CD14-positive monocyte (primary cell): Measurements from ENCODE around the gene ATF6B. TPM values are rescaled to one million over a fixed set of nuclear protein-coding genes. Genes with fewer than 3 reads are reported as not detected.

ENCODE experiments used
- DNase-seq, 3 donors: peaks; one replicate each; pipeline ENCODE4 v3.0.0-alpha.2; 2011 to 2022
- H2AFZ ChIP-seq: 2 replicates; pipeline ENCODE4 v1.6.0; 2012; ENCODE audit warnings: mild to moderate bottlenecking, low read depth, low read length, inconsistent platforms; ENCODE audit not compliant: insufficient read depth, poor library complexity, severe bottlenecking
- H3K27ac ChIP-seq, 2 donors: 1 replicate in 1 of 2; 2 replicates in 1 of 2; pipeline ENCODE4 v1.5.1; 2012 to 2013; ENCODE audit warnings: low read length in 2 of 2, control low read depth in 1 of 2, inconsistent platforms in 1 of 2, low read depth in 1 of 2, mild to moderate bottlenecking in 1 of 2
- H3K27me3 ChIP-seq, 2 donors: one replicate each; pipeline versions ENCODE4 v1.6.0 to v1.6.1; 2011 to 2013; ENCODE audit warnings: low read length in 2 of 2; ENCODE audit not compliant: control insufficient read depth in 2 of 2, insufficient read depth in 2 of 2
- H3K36me3 ChIP-seq, 2 donors: replicated peaks in 1 of 2; 1 replicate in 1 of 2; 2 replicates in 1 of 2; pipeline versions ENCODE4 v1.5.1 to v1.6.1; 2012 to 2013; ENCODE audit warnings: low read length in 2 of 2, control low read depth in 1 of 2, inconsistent platforms in 1 of 2, mild to moderate bottlenecking in 1 of 2; ENCODE audit not compliant: insufficient read depth in 2 of 2, control insufficient read depth in 1 of 2
- H3K4me1 ChIP-seq, 2 donors: 1 replicate in 1 of 2; 2 replicates in 1 of 2; pipeline versions ENCODE4 v1.5.1 to v1.6.1; 2012 to 2013; ENCODE audit warnings: low read length in 2 of 2, control low read depth in 1 of 2, inconsistent platforms in 1 of 2, mild to moderate bottlenecking in 1 of 2, moderate library complexity in 1 of 2; ENCODE audit not compliant: insufficient read depth in 2 of 2, control insufficient read depth in 1 of 2
- H3K4me2 ChIP-seq: replicated peaks from 2 replicates; pipeline ENCODE3; 2012; ENCODE audit warnings: low read length, moderate library complexity, mild to moderate bottlenecking; ENCODE audit not compliant: poor library complexity, severe bottlenecking; ENCODE audit errors: extremely low read depth
- H3K4me3 ChIP-seq, 3 experiments: fragments of 200-600 bp in 1 of 3; sonication (generic) in 1 of 3; replicated peaks in 1 of 3; 1 replicate in 2 of 3; 2 replicates in 1 of 3; pipeline ENCODE4 v1.5.1; 2011 to 2013; ENCODE audit warnings: low read length in 3 of 3, mild to moderate bottlenecking in 3 of 3, control low read depth in 2 of 3, low read depth in 2 of 3, inconsistent platforms in 1 of 3, moderate library complexity in 1 of 3
- H3K79me2 ChIP-seq: 2 replicates; pipeline ENCODE4 v1.6.0; 2012; ENCODE audit warnings: mild to moderate bottlenecking, control low read depth, inconsistent platforms, low read length, moderate library complexity; ENCODE audit not compliant: insufficient read depth
- H3K9ac ChIP-seq: 2 replicates; pipeline ENCODE4 v1.6.0; 2017; ENCODE audit warnings: low read length, mild to moderate bottlenecking; ENCODE audit not compliant: insufficient read depth, poor library complexity, severe bottlenecking
- H3K9me3 ChIP-seq, 2 donors: replicated peaks in 1 of 2; 1 replicate in 1 of 2; 2 replicates in 1 of 2; pipeline versions ENCODE4 v1.5.1 to v1.6.1; 2012 to 2013; ENCODE audit warnings: low read length in 2 of 2, control low read depth in 1 of 2; ENCODE audit not compliant: control insufficient read depth in 1 of 2, insufficient read depth in 1 of 2
- H4K20me1 ChIP-seq: 2 replicates; pipeline ENCODE4 v1.6.0; 2012; ENCODE audit warnings: mild to moderate bottlenecking, low read length, control low read depth, moderate library complexity; ENCODE audit not compliant: insufficient read depth
- H3K27ac Mint-ChIP-seq, 7 donors: one replicate each; pipeline ENCODE4 v1.8.0; 2020; ENCODE audit warnings: mild to moderate bottlenecking in 7 of 7, mixed read lengths in 7 of 7, moderate library complexity in 6 of 7, inconsistent platforms in 2 of 7
- H3K27me3 Mint-ChIP-seq, 3 donors: one replicate each; pipeline ENCODE4 v1.8.0; 2021 to 2022; ENCODE audit warnings: low read depth in 3 of 3, mild to moderate bottlenecking in 3 of 3, mixed read lengths in 3 of 3, moderate library complexity in 3 of 3, inconsistent platforms in 1 of 3
- H3K36me3 Mint-ChIP-seq, 2 donors: one replicate each; pipeline ENCODE4 v1.8.0; 2020; ENCODE audit warnings: mixed read lengths in 2 of 2, inconsistent platforms in 1 of 2, mild to moderate bottlenecking in 1 of 2
- H3K4me1 Mint-ChIP-seq: one replicate; pipeline ENCODE4 v1.8.0; 2020; ENCODE audit warnings: mild to moderate bottlenecking, mixed read lengths
- H3K4me3 Mint-ChIP-seq, 2 donors: one replicate each; pipeline ENCODE4 v1.8.0; 2020; ENCODE audit warnings: mild to moderate bottlenecking in 2 of 2, mixed read lengths in 2 of 2, moderate library complexity in 1 of 2
- H3K9me3 Mint-ChIP-seq, 7 donors: one replicate each; pipeline ENCODE4 v1.8.0; 2020 to 2022; ENCODE audit warnings: mixed read lengths in 7 of 7, mild to moderate bottlenecking in 6 of 7, moderate library complexity in 6 of 7, inconsistent platforms in 2 of 7
- CTCF ChIP-seq: fragments of 200-600 bp; IDR thresholded peaks from one replicate; pipeline ENCODE4 v1.8.0; 2022; ENCODE audit warnings: antibody characterized with exemption, mild to moderate bottlenecking
- WGBS: methylation state at CpG from one replicate; pipeline ENCODE4 v1.1.5; 2013; ENCODE audit warnings: missing lambda C conversion rate; ENCODE audit not compliant: insufficient coverage; 5-methylcytosine and 5-hydroxymethylcytosine counted together
- intact Hi-C, 2 donors: fragments of 100-400 bp; cut with micrococcal nuclease; formaldehyde crosslinking; loops; one replicate each; pipeline versions ENCODE4 v1.15.0 to v1.15.1; 2023
- polyA plus RNA-seq, 3 donors: library from polyadenylated mRNA; depleted of rRNA in 1 of 3; unstranded in 2 of 3; stranded (reverse) in 1 of 3; fragments of 300-500 nt in 2 of 3; fragments of >200 nt in 1 of 3; fragmentation: Illumina TruSeq in 2 of 3; gene quantifications; 1 replicate in 2 of 3; 2 replicates in 1 of 3; pipeline ENCODE4 v1.2.3, GENCODE V29; 2012 to 2021

ATF6B gene
- polyA plus RNA-seq, 3 donors: 15.7 to 147 (median 17.8) TPM

GRCh38 chr6:32147401-32148132 lies 19.5 kb upstream of the ATF6B start:
- WGBS: 100% methylated on average over 3 of the region's 4 CpGs
- peak overlapping the region in 2 of 7 donors; percentile 33 to 42 for H3K27ac Mint-ChIP-seq
- no peak overlapping the region for H3K27ac ChIP-seq
- peaks cover 51 to 63% (median 56%) of the 10 kb centered on the region in 3 donors for H3K27me3 Mint-ChIP-seq
- peak overlapping the region; percentile 87 for H3K4me2 ChIP-seq
- peak overlapping the region in 1 of 3 experiments; percentile 75 for H3K4me3 ChIP-seq
- H3K27me3 ChIP-seq: peaks cover 34 to 58% of the 10 kb centered on the region in 2 donors
- peaks cover 0 to 13% of the 10 kb centered on the region in 2 donors for H3K36me3 Mint-ChIP-seq
- peaks cover 14 to 16% of the 10 kb centered on the region in 2 donors for H3K4me1 ChIP-seq
- no peaks in the 10 kb centered on the region for H3K36me3 ChIP-seq
- H2AFZ ChIP-seq: peak overlapping the region; percentile 76
- H3K4me1 Mint-ChIP-seq: peaks cover 18% of the 10 kb centered on the region
- TF ChIP-seq CTCF: peak; percentile 34
- intact Hi-C loops: loop anchor here in 1 of 2 donors (1.0 kb wide), 1 partner anchor 29 kb away; the partner anchor contains the start of gene AGPAT1
- H3K9me3 ChIP-seq: peaks cover 0 to 11% of the 10 kb centered on the region in 2 donors
- peaks cover 0 to 27% (median 11%) of the 10 kb centered on the region in 7 donors for H3K9me3 Mint-ChIP-seq
- H3K79me2 ChIP-seq: no peaks in the 10 kb centered on the region
- DNase-seq: peak; percentile 21 to 42 (median 23)
- H3K4me3 Mint-ChIP-seq: peak overlapping the region; percentile 87 to 95
- no peaks in the 10 kb centered on the region for H4K20me1 ChIP-seq
- H3K9ac ChIP-seq: no peak overlapping the region

GRCh38 chr6:32146687-32147086 lies 18.6 kb upstream of the ATF6B start:
- H3K9me3 ChIP-seq: peaks cover 0 to 11% of the 10 kb centered on the region in 2 donors
- no peaks in the 10 kb centered on the region for H3K79me2 ChIP-seq
- 64% methylated on average over 4 of the region's 4 CpGs for WGBS
- TF ChIP-seq CTCF: no peak
- intact Hi-C loops: no loop called here
- no peak overlapping the region for H3K27ac ChIP-seq
- no peaks in the 10 kb centered on the region for H4K20me1 ChIP-seq
- H3K27me3 ChIP-seq: peaks cover 27 to 50% of the 10 kb centered on the region in 2 donors
- no peak overlapping the region for H3K4me3 Mint-ChIP-seq
- peaks cover 14 to 16% of the 10 kb centered on the region in 2 donors for H3K4me1 ChIP-seq
- no peaks in the 10 kb centered on the region for H3K36me3 ChIP-seq
- no peak overlapping the region for H3K4me2 ChIP-seq
- H3K9me3 Mint-ChIP-seq: peaks cover 0 to 22% (median 11%) of the 10 kb centered on the region in 7 donors
- no peak overlapping the region for H3K9ac ChIP-seq
- H3K27me3 Mint-ChIP-seq: peaks cover 44 to 54% (median 48%) of the 10 kb centered on the region in 3 donors
- no peak overlapping the region for H3K4me3 ChIP-seq
- H2AFZ ChIP-seq: no peak overlapping the region
- no peak for DNase-seq
- peaks cover 0 to 13% of the 10 kb centered on the region in 2 donors for H3K36me3 Mint-ChIP-seq
- peaks cover 23% of the 10 kb centered on the region for H3K4me1 Mint-ChIP-seq
- no peak overlapping the region for H3K27ac Mint-ChIP-seq
